OCI-LY7 (cell line): ENCODE data around the gene PCDHGC4. TPM values are rescaled to one million over a fixed set of nuclear protein-coding genes. Genes with fewer than 3 reads are reported as not detected.

ENCODE experiments used
- BruUV-seq: library from RNA; stranded (reverse); fragments of 400-500 nt; replicated peaks from 2 replicates; lab custom pipeline; 2021; lab: Mats Ljungman, UMichigan
- CTCF ChIA-PET: fragments of 300-600 bp; sonication (Branson Sonifier 250); formaldehyde crosslinking; loops from one replicate; lab custom pipeline; 2022; ENCODE audit warnings: antibody characterized with exemption; ENCODE audit not compliant: unreplicated experiment; lab: Charles Lee
- POLR2A ChIA-PET: fragments of 300-600 bp; sonication (Branson Sonifier 250); formaldehyde crosslinking; loops from one replicate; lab custom pipeline; 2022; ENCODE audit warnings: antibody characterized with exemption; lab: Charles Lee
- DNase-seq: peaks from one replicate; pipeline ENCODE4 v3.0.0-alpha.2; 2015; ENCODE audit warnings: low spot score
- H2AFZ ChIP-seq: fragments of 200-600 bp; sonication (generic), shearing (Covaris generic); 2 replicates; pipeline ENCODE4 v1.6.1; 2014; ENCODE audit warnings: mild to moderate bottlenecking, antibody characterized with exemption, low read length, moderate library complexity
- H3K27ac ChIP-seq: fragments of 200-600 bp; sonication (generic); 2 replicates; pipeline ENCODE4 v1.5.1; 2014; ENCODE audit warnings: mixed run types, low read depth, mild to moderate bottlenecking, moderate library complexity, low read length, inconsistent platforms; ENCODE audit not compliant: poor library complexity, severe bottlenecking
- H3K36me3 ChIP-seq: fragments of 200-600 bp; sonication (generic); 2 replicates; pipeline ENCODE4 v1.6.1; 2014; ENCODE audit warnings: mild to moderate bottlenecking, antibody characterized with exemption, low read length, moderate library complexity, mixed read lengths; ENCODE audit not compliant: insufficient read depth
- H3K4me1 ChIP-seq: fragments of 200-600 bp; sonication (generic); 2 replicates; pipeline ENCODE4 v1.5.1; 2014; ENCODE audit warnings: mild to moderate bottlenecking, low read length; ENCODE audit not compliant: insufficient read depth, poor library complexity, severe bottlenecking
- H3K4me2 ChIP-seq: fragments of 200-600 bp; sonication (generic); 2 replicates; pipeline ENCODE4 v1.6.1; 2014; ENCODE audit warnings: mild to moderate bottlenecking, low read length
- H3K4me3 ChIP-seq: fragments of 200-600 bp; sonication (generic); 2 replicates; pipeline ENCODE4 v1.5.1; 2014; ENCODE audit warnings: mild to moderate bottlenecking, low read depth, low read length; ENCODE audit not compliant: poor library complexity, severe bottlenecking
- H3K79me2 ChIP-seq: fragments of 200-600 bp; sonication (generic); 2 replicates; pipeline ENCODE4 v1.6.1; 2016; ENCODE audit warnings: low read depth, mild to moderate bottlenecking, low read length, moderate library complexity, mixed read lengths; ENCODE audit not compliant: insufficient read depth
- H3K9me2 ChIP-seq: fragments of 200-600 bp; sonication (generic); 2 replicates; pipeline ENCODE4 v1.6.1; 2016; ENCODE audit warnings: mild to moderate bottlenecking, low read length, mixed read lengths; ENCODE audit not compliant: insufficient read depth
- H3K9me3 ChIP-seq: fragments of 200-600 bp; sonication (generic); 2 replicates; pipeline ENCODE4 v1.6.1; 2014; ENCODE audit warnings: mild to moderate bottlenecking, mixed run types, low read length, mixed read lengths
- H4K20me1 ChIP-seq: fragments of 200-600 bp; sonication (generic); 2 replicates; pipeline ENCODE4 v1.6.1; 2014; ENCODE audit warnings: mild to moderate bottlenecking, antibody characterized with exemption, low read length, moderate library complexity, mixed read lengths; ENCODE audit not compliant: insufficient read depth
- EZH2phosphoT487 ChIP-seq: fragments of 200-600 bp; sonication (generic); IDR thresholded peaks from 2 replicates; pipeline ENCODE4 v1.6.1; 2018; ENCODE audit warnings: low read depth, borderline replicate concordance, mild to moderate bottlenecking, mixed run types, antibody characterized with exemption, low read length, moderate library complexity, mixed read lengths
- intact Hi-C: fragments of 100-400 bp; cut with micrococcal nuclease; formaldehyde crosslinking; loops from one replicate; pipeline ENCODE4 v1.10.0; 2022; ENCODE audit not compliant: unreplicated experiment
- total RNA-seq, 2 experiments: library from RNA; depleted of rRNA in 1 of 2; stranded (reverse); fragments of >200 nt in 1 of 2; shearing (Covaris generic) in 1 of 2; gene quantifications; 2 replicates each; pipeline ENCODE4 v1.2.3, GENCODE V29; 2014 to 2022
- TF ChIP-seq, protein P1 (sequence below): fragments of 200-600 bp; sonication (generic); conservative IDR thresholded peaks from 2 replicates; pipeline ENCODE4 v1.5.1; 2014; ENCODE audit warnings: mild to moderate bottlenecking, antibody characterized with exemption, low read length, moderate library complexity, mixed read lengths

PCDHGC4 gene
- total RNA-seq, 2 experiments from 2014 or later: 7.0 to 8.4 TPM

- peaks cover 72% of the 10 kb centered on the region for H3K36me3 ChIP-seq
- no peak overlapping the region for H3K4me3 ChIP-seq
- peaks cover 19% of the 10 kb centered on the region for H3K4me1 ChIP-seq
- intact Hi-C loops: no loop called here
- TF ChIP-seq, protein P1, sequence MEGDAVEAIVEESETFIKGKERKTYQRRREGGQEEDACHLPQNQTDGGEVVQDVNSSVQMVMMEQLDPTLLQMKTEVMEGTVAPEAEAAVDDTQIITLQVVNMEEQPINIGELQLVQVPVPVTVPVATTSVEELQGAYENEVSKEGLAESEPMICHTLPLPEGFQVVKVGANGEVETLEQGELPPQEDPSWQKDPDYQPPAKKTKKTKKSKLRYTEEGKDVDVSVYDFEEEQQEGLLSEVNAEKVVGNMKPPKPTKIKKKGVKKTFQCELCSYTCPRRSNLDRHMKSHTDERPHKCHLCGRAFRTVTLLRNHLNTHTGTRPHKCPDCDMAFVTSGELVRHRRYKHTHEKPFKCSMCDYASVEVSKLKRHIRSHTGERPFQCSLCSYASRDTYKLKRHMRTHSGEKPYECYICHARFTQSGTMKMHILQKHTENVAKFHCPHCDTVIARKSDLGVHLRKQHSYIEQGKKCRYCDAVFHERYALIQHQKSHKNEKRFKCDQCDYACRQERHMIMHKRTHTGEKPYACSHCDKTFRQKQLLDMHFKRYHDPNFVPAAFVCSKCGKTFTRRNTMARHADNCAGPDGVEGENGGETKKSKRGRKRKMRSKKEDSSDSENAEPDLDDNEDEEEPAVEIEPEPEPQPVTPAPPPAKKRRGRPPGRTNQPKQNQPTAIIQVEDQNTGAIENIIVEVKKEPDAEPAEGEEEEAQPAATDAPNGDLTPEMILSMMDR: no peak
- no peak for TF ChIP-seq EZH2phosphoT487
- no peak for DNase-seq
- BruUV-seq: no TSS peak
- no peak overlapping the region for H3K4me2 ChIP-seq
- no peaks in the 10 kb centered on the region for H3K79me2 ChIP-seq
- no peak overlapping the region for H3K27ac ChIP-seq
- H4K20me1 ChIP-seq: 0 out of 2 replicates have a peak, but pooled peaks cover 6% of the 10 kb centered on the region
- H3K9me2 ChIP-seq: no peaks in the 10 kb centered on the region
- no peaks in the 10 kb centered on the region for H3K9me3 ChIP-seq
- H2AFZ ChIP-seq: no peak overlapping the region
- ChIA-PET CTCF (no interaction called here), POLR2A (interaction anchor here (2.6 kb wide), 1 partner anchor 13 kb away, joined by 7 read pairs; no protein-coding TSS in a partner anchor)
Observed at GRCh38 chr5:141491323-141492167, 6.7 kb downstream of the PCDHGC4 start.

GRCh38 chr5:141492168-141492885 lies 7.5 kb downstream of the PCDHGC4 start:
- BruUV-seq: no TSS peak
- H3K4me3 ChIP-seq: no peak overlapping the region

More at GRCh38 chr5:141492168-141492885, 7.5 kb downstream of the PCDHGC4 start:
- Histone ChIP-seq H3K36me3 (peaks cover 72% of the 10 kb centered on the region), H3K4me1 (peaks cover 14% of the 10 kb centered on the region), H4K20me1 (0 out of 2 replicates have a peak, but pooled peaks cover 5% of the 10 kb centered on the region), H3K79me2 (no peaks in the 10 kb centered on the region), H3K4me2 (no peak overlapping the region), H3K27ac (no peak overlapping the region), H2AFZ (no peak overlapping the region), H3K9me3 (no peaks in the 10 kb centered on the region), H3K9me2 (no peaks in the 10 kb centered on the region)
- POLR2A ChIA-PET: interaction anchor here (0.9 to 2.6 kb wide), 4 partner anchors 9 to 97 kb away, joined by 3 to 7 read pairs (median 4); no protein-coding TSS in a partner anchor
- intact Hi-C loops: no loop called here
- no peak for DNase-seq
- CTCF ChIA-PET: no interaction called here
- TF ChIP-seq, protein P1: no peak
- TF ChIP-seq EZH2phosphoT487: no peak
